OCI-LY1 (cell line): ENCODE measurements around the gene PNMA1.

Experiments
- CTCF ChIP-seq: fragments of 200-600 bp; sonication (generic), shearing (Covaris generic); IDR thresholded peaks from 2 replicates; pipeline ENCODE4 v1.5.1; 2017; ENCODE audit warnings: mild to moderate bottlenecking, antibody characterized with exemption, low read length, moderate library complexity, mixed read lengths
- EZH2 ChIP-seq: fragments of 200-600 bp; sonication (generic), shearing (Covaris generic); IDR thresholded peaks from 2 replicates; pipeline ENCODE4 v1.8.0; 2017; ENCODE audit warnings: borderline replicate concordance, mixed run types, mild to moderate bottlenecking, antibody characterized with exemption, low read length, moderate library complexity, mixed read lengths

GRCh38 chr14:73762375-73762822 lies 48.2 kb upstream of the PNMA1 start:
- TF ChIP-seq CTCF (no peak; the same call in 1 of the 2 replicates), EZH2 (no peak)
